GM23338 (cell line): Measurements from ENCODE around the gene NID1. TPM values are rescaled to one million over a fixed set of nuclear protein-coding genes. Genes with fewer than 3 reads are reported as not detected.
A peak's percentile ranks its signal among the peaks of the same experiment; 100 is the strongest.

Experiments
- ATAC-seq: fragments of 200-7000 bp; cut with Tn5 transposase; 3 replicates; pipeline ENCODE4 v1.9.1; 2020
- DNase-seq: peaks from one replicate; pipeline ENCODE4 v3.0.0-alpha.2; 2015; ENCODE audit warnings: low spot score
- H2AFZ ChIP-seq: fragments of 200-600 bp; sonication (generic); 2 replicates; pipeline ENCODE4 v1.8.0; 2016; ENCODE audit warnings: antibody characterized with exemption, mild to moderate bottlenecking, moderate library complexity
- H3F3A ChIP-seq: fragments of 200-600 bp; sonication (generic); replicated peaks from 2 replicates; pipeline ENCODE4 v1.8.0; 2017; ENCODE audit warnings: antibody characterized with exemption, mixed run types, low read depth
- H3K27ac ChIP-seq: fragments of 200-600 bp; sonication (generic); 2 replicates; pipeline ENCODE4 v1.6.1; 2016; ENCODE audit warnings: low read depth
- H3K27me3 ChIP-seq: fragments of 200-600 bp; sonication (generic); 2 replicates; pipeline ENCODE4 v1.8.0; 2016; ENCODE audit warnings: mild to moderate bottlenecking, mixed run types, moderate library complexity; ENCODE audit not compliant: insufficient read depth
- H3K36me3 ChIP-seq: fragments of 200-600 bp; sonication (generic); 2 replicates; pipeline ENCODE4 v1.8.0; 2016; ENCODE audit warnings: mild to moderate bottlenecking; ENCODE audit not compliant: insufficient read depth
- H3K4me1 ChIP-seq: fragments of 200-600 bp; sonication (generic); 2 replicates; pipeline ENCODE4 v1.8.0; 2016; ENCODE audit warnings: mild to moderate bottlenecking, moderate library complexity; ENCODE audit not compliant: insufficient read depth
- H3K4me2 ChIP-seq: fragments of 200-600 bp; sonication (generic); 2 replicates; pipeline ENCODE4 v1.7.1; 2017; ENCODE audit warnings: mixed run types
- H3K4me3 ChIP-seq: fragments of 200-600 bp; sonication (generic); 2 replicates; pipeline ENCODE4 v1.6.1; 2016; ENCODE audit warnings: mixed run types
- H3K79me2 ChIP-seq: fragments of 200-600 bp; sonication (generic); replicated peaks from 2 replicates; pipeline ENCODE4 v1.8.0; 2017; ENCODE audit warnings: mild to moderate bottlenecking; ENCODE audit not compliant: insufficient read depth
- H3K9me2 ChIP-seq: fragments of 200-600 bp; sonication (generic); 2 replicates; pipeline ENCODE4 v1.8.0; 2017; ENCODE audit not compliant: insufficient read depth
- H4K20me1 ChIP-seq: fragments of 200-600 bp; sonication (generic); replicated peaks from 2 replicates; pipeline ENCODE4 v1.8.0; 2017; ENCODE audit warnings: mild to moderate bottlenecking; ENCODE audit not compliant: insufficient read depth
- H3K27ac Mint-ChIP-seq: 2 replicates; pipeline ENCODE4 v1.8.0; 2020; ENCODE audit warnings: inconsistent platforms, mild to moderate bottlenecking, moderate library complexity, mixed read lengths
- H3K27me3 Mint-ChIP-seq: 3 replicates; pipeline ENCODE4 v1.8.0; 2022; ENCODE audit warnings: low read depth, mild to moderate bottlenecking, moderate library complexity, mixed read lengths, inconsistent platforms; ENCODE audit not compliant: insufficient read depth, poor library complexity
- H3K36me3 Mint-ChIP-seq: 3 replicates; pipeline ENCODE4 v1.8.0; 2021; ENCODE audit warnings: low read depth, mild to moderate bottlenecking, inconsistent platforms, moderate library complexity, mixed read lengths
- H3K4me1 Mint-ChIP-seq: 3 replicates; pipeline ENCODE4 v1.8.0; 2020; ENCODE audit warnings: mild to moderate bottlenecking, inconsistent platforms, mixed read lengths
- H3K4me3 Mint-ChIP-seq: 3 replicates; pipeline ENCODE4 v1.8.0; 2021; ENCODE audit warnings: moderate library complexity, mild to moderate bottlenecking, inconsistent platforms, mixed read lengths
- H3K9me3 Mint-ChIP-seq: 3 replicates; pipeline ENCODE4 v1.8.0; 2020; ENCODE audit warnings: moderate library complexity, mild to moderate bottlenecking, inconsistent platforms, mixed read lengths
- CTCF ChIP-seq, 2 experiments: fragments of 200-600 bp in 1 of 2; sonication (generic) in 1 of 2; conservative IDR thresholded peaks; 2 replicates each; pipeline versions ENCODE4 v1.5.1 to v1.6.1; 2016 to 2017; ENCODE audit warnings: antibody characterized with exemption in 2 of 2, low read depth in 2 of 2, mild to moderate bottlenecking in 2 of 2, moderate library complexity in 1 of 2
- JUNB ChIP-seq: IDR thresholded peaks from one replicate; pipeline ENCODE4 v1.6.1; 2016; ENCODE audit warnings: antibody characterized with exemption; ENCODE audit not compliant: unreplicated experiment
- NANOG ChIP-seq: IDR thresholded peaks from 2 replicates; pipeline ENCODE4 v1.6.1; 2016; ENCODE audit warnings: antibody characterized with exemption, borderline replicate concordance
- POLR2AphosphoS5 ChIP-seq: IDR thresholded peaks from 2 replicates; pipeline ENCODE4 v1.6.1; 2016; ENCODE audit warnings: antibody characterized with exemption, low read depth
- STAT1 ChIP-seq: IDR thresholded peaks from one replicate; pipeline ENCODE4 v1.6.1; 2016; ENCODE audit warnings: antibody characterized with exemption; ENCODE audit not compliant: unreplicated experiment
- ZNF331 ChIP-seq: fragments of 250-450 bp; sonication (Bioruptor Pico); IDR thresholded peaks from 2 replicates; pipeline ENCODE4 v1.5.0; 2020; ENCODE audit warnings: low read depth, mild to moderate bottlenecking, moderate library complexity
- polyA plus RNA-seq: library from polyadenylated mRNA; unstranded; fragments of >200 nt; fragmentation: Nextera tagmentation; extraction: Ambion mirVana; gene quantifications from 2 replicates; pipeline ENCODE4 v1.2.1, GENCODE V29; 2016
- total RNA-seq: library from RNA; depleted of rRNA; stranded (reverse); fragments of >200 nt; shearing (Covaris generic); gene quantifications from 2 replicates; pipeline ENCODE4 v1.2.3, GENCODE V29; 2014

Gene NID1
- total and polyA plus RNA-seq, 2 experiments from 2014 or later = 7.1 to 32.5 TPM

GRCh38 chr1:235948774-235949427 lies 116.0 kb downstream of the NID1 start (continued):
- TF ChIP-seq NANOG = no peak
- no peak for TF ChIP-seq JUNB
- no peak for TF ChIP-seq STAT1
- TF ChIP-seq ZNF331 (CRISPR knock-in tag) = no peak

- no peaks in the 10 kb centered on the region for H3K9me3 Mint-ChIP-seq
- no peak overlapping the region for H3K4me3 Mint-ChIP-seq
- ATAC-seq (no peak), DNase-seq (no peak)
- no peaks in the 10 kb centered on the region for H3K36me3 Mint-ChIP-seq
- H3K4me1 Mint-ChIP-seq = no peaks in the 10 kb centered on the region
- H3K27me3 Mint-ChIP-seq = peaks cover 7% of the 10 kb centered on the region
- Histone ChIP-seq H3F3A (no peaks in the 10 kb centered on the region), H3K27me3 (no peaks in the 10 kb centered on the region), H3K27ac (no peak overlapping the region), H3K36me3 (no peaks in the 10 kb centered on the region), H2AFZ (no peak overlapping the region), H4K20me1 (no peaks in the 10 kb centered on the region), H3K4me1 (no peaks in the 10 kb centered on the region), H3K79me2 (no peaks in the 10 kb centered on the region), H3K4me3 (no peak overlapping the region), H3K9me2 (no peaks in the 10 kb centered on the region), H3K4me2 (no peak overlapping the region)
- H3K27ac Mint-ChIP-seq = no peak overlapping the region
- TF ChIP-seq STAT1 (no peak), POLR2AphosphoS5 (no peak)
Observed at GRCh38 chr1:235947989-235948388, 116.9 kb downstream of the NID1 start.

- Mint-ChIP-seq H3K4me1 (no peaks in the 10 kb centered on the region), H3K4me3 (no peak overlapping the region), H3K9me3 (no peaks in the 10 kb centered on the region), H3K27me3 (peaks cover 7% of the 10 kb centered on the region), H3K36me3 (no peaks in the 10 kb centered on the region), H3K27ac (no peak overlapping the region)
- Histone ChIP-seq H3K36me3 (no peaks in the 10 kb centered on the region), H3K27ac (no peak overlapping the region), H3K4me1 (no peaks in the 10 kb centered on the region), H3K4me3 (no peak overlapping the region), H3K27me3 (no peaks in the 10 kb centered on the region), H3K9me2 (no peaks in the 10 kb centered on the region), H3K79me2 (no peaks in the 10 kb centered on the region), H2AFZ (no peak overlapping the region), H3F3A (no peaks in the 10 kb centered on the region), H4K20me1 (no peaks in the 10 kb centered on the region), H3K4me2 (no peak overlapping the region)
- peak in 1 of 2 experiments; percentile 38; a peak in 1 of 4 replicates for TF ChIP-seq CTCF (conservative IDR thresholded peaks at IDR 0.05; ENCODE audit: low read depth in 2 of 2)
- no peak for TF ChIP-seq STAT1
- DNase-seq = no peak
- no peak for ATAC-seq
Observed at GRCh38 chr1:235946571-235946981, 118.3 kb downstream of the NID1 start.
